IMR-90 (cell line): ENCODE data around the gene FRMD4B. TPM values are rescaled to one million over a fixed set of nuclear protein-coding genes. Genes with fewer than 3 reads are reported as not detected.

ENCODE experiments used
- ATAC-seq: fragments of 200-7000 bp; cut with Tn5 transposase; 2 replicates; pipeline ENCODE4 v1.9.1; 2020; ENCODE audit warnings: low read depth, mild to moderate bottlenecking, moderate library complexity
- BruUV-seq: library from RNA; stranded (reverse); fragments of 400-500 nt; replicated peaks from 2 replicates; lab custom pipeline; 2021; lab: Mats Ljungman, UMichigan
- CTCF ChIA-PET: fragments of 300-600 bp; formaldehyde crosslinking; extraction: SDS; loops from one replicate; lab custom pipeline; 2021; ENCODE audit warnings: antibody characterized with exemption; lab: Yijun Ruan, JAX
- POLR2A ChIA-PET: fragments of 300-600 bp; sonication (Branson Sonifier 250); formaldehyde crosslinking; loops from one replicate; lab custom pipeline; 2022; ENCODE audit warnings: antibody characterized with exemption; ENCODE audit not compliant: unreplicated experiment; lab: Charles Lee
- DNase-seq: peaks from one replicate; pipeline ENCODE4 v3.0.0; 2013
- H2AFZ ChIP-seq: replicated peaks from 2 replicates; pipeline ENCODE3; 2013; ENCODE audit warnings: low read length, mild to moderate bottlenecking; ENCODE audit not compliant: poor library complexity
- H2AK5ac ChIP-seq: 2 replicates; pipeline ENCODE4 v1.6.1; 2013; ENCODE audit warnings: low read depth, low read length, inconsistent platforms
- H2AK9ac ChIP-seq: replicated peaks from 2 replicates; pipeline ENCODE3; 2013; ENCODE audit warnings: mild to moderate bottlenecking, low read depth, low read length, moderate library complexity; ENCODE audit not compliant: poor library complexity
- H2BK120ac ChIP-seq: 2 replicates; pipeline ENCODE4 v1.6.1; 2013; ENCODE audit warnings: low read depth, low read length, inconsistent platforms
- H2BK15ac ChIP-seq: 3 replicates; pipeline ENCODE4 v1.6.1; 2013; ENCODE audit warnings: low read depth, low read length, inconsistent platforms
- H2BK20ac ChIP-seq: 2 replicates; pipeline ENCODE4 v1.6.1; 2013; ENCODE audit warnings: low read depth, mild to moderate bottlenecking, inconsistent platforms, low read length, moderate library complexity
- H2BK5ac ChIP-seq: 2 replicates; pipeline ENCODE4 v1.6.1; 2013; ENCODE audit warnings: mild to moderate bottlenecking, low read depth, low read length, inconsistent platforms; ENCODE audit not compliant: poor library complexity, severe bottlenecking
- H3K14ac ChIP-seq: replicated peaks from 2 replicates; pipeline ENCODE4 v1.6.1; 2013; ENCODE audit warnings: low read depth, low read length, inconsistent platforms
- H3K18ac ChIP-seq: 2 replicates; pipeline ENCODE4 v1.6.1; 2013; ENCODE audit warnings: low read depth, low read length, control low read depth
- H3K23ac ChIP-seq: 2 replicates; pipeline ENCODE4 v1.6.1; 2013; ENCODE audit warnings: low read depth, low read length, inconsistent platforms
- H3K27ac ChIP-seq: 2 replicates; pipeline ENCODE4 v1.5.1; 2013; ENCODE audit warnings: mild to moderate bottlenecking, control low read depth, low read length; ENCODE audit not compliant: insufficient read depth
- H3K27me3 ChIP-seq: 2 replicates; pipeline ENCODE4 v1.6.1; 2013; ENCODE audit warnings: low read length; ENCODE audit not compliant: control insufficient read depth, insufficient read depth
- H3K36me3 ChIP-seq: 2 replicates; pipeline ENCODE4 v1.6.1; 2013; ENCODE audit warnings: low read length, mixed read lengths; ENCODE audit not compliant: control insufficient read depth, insufficient read depth
- H3K4ac ChIP-seq: 2 replicates; pipeline ENCODE4 v1.6.1; 2013; ENCODE audit warnings: low read depth, low read length, inconsistent platforms
- H3K4me1 ChIP-seq: 2 replicates; pipeline ENCODE4 v1.6.1; 2013; ENCODE audit warnings: low read length, mixed read lengths; ENCODE audit not compliant: control insufficient read depth, insufficient read depth
- H3K4me2 ChIP-seq: 2 replicates; pipeline ENCODE4 v1.6.1; 2013; ENCODE audit warnings: low read depth, mild to moderate bottlenecking, control low read depth, low read length, moderate library complexity
- H3K4me3 ChIP-seq: 2 replicates; pipeline ENCODE4 v1.5.1; 2013; ENCODE audit warnings: low read depth, mild to moderate bottlenecking, control low read depth, low read length, moderate library complexity; ENCODE audit not compliant: insufficient read depth
- H3K56ac ChIP-seq: 2 replicates; pipeline ENCODE4 v1.6.1; 2013; ENCODE audit warnings: low read length, inconsistent platforms; ENCODE audit not compliant: insufficient read depth; ENCODE audit errors: extremely low read depth
- H3K79me1 ChIP-seq, 2 experiments: 2 replicates each; pipeline ENCODE4 v1.6.1; 2013; ENCODE audit warnings: low read length in 2 of 2, inconsistent platforms in 1 of 2, low read depth in 1 of 2
- H3K9ac ChIP-seq: 2 replicates; pipeline ENCODE4 v1.6.1; 2013; ENCODE audit warnings: low read depth, low read length, control low read depth
- H3K9me1 ChIP-seq: 2 replicates; pipeline ENCODE4 v1.6.1; 2013; ENCODE audit warnings: low read length, inconsistent platforms; ENCODE audit not compliant: insufficient read depth
- H3K9me3 ChIP-seq: 2 replicates; pipeline ENCODE4 v1.6.1; 2013; ENCODE audit warnings: low read length; ENCODE audit not compliant: control insufficient read depth, insufficient read depth
- H4K20me1 ChIP-seq: 2 replicates; pipeline ENCODE4 v1.6.1; 2013; ENCODE audit warnings: low read length, inconsistent platforms; ENCODE audit not compliant: insufficient read depth
- H4K5ac ChIP-seq: 2 replicates; pipeline ENCODE4 v1.6.1; 2013; ENCODE audit warnings: mild to moderate bottlenecking, low read depth, low read length, control low read depth
- H4K8ac ChIP-seq, 2 experiments: 2 replicates each; pipeline ENCODE4 v1.6.1; 2013; ENCODE audit warnings: low read depth in 2 of 2, low read length in 2 of 2, control low read depth in 1 of 2, inconsistent platforms in 1 of 2
- H4K91ac ChIP-seq: 2 replicates; pipeline ENCODE4 v1.6.1; 2013; ENCODE audit warnings: low read depth, low read length, inconsistent platforms; ENCODE audit not compliant: insufficient read depth
- CHD1 ChIP-seq: IDR thresholded peaks from 2 replicates; pipeline ENCODE4 v1.6.1; 2012; ENCODE audit warnings: low read depth, low read length, improper control_type of control experiment
- FOS ChIP-seq: fragments of 150-350 bp; IDR thresholded peaks from 2 replicates; pipeline ENCODE4 v1.6.1; 2016; ENCODE audit warnings: low read depth, low read length
- MAFK ChIP-seq: IDR thresholded peaks from 2 replicates; pipeline ENCODE4 v1.6.1; 2012; ENCODE audit warnings: low read depth, low read length, improper control_type of control experiment
- MAZ ChIP-seq: IDR thresholded peaks from 2 replicates; pipeline ENCODE4 v1.6.1; 2012; ENCODE audit warnings: low read depth, mild to moderate bottlenecking, low read length, improper control_type of control experiment, moderate library complexity, borderline replicate concordance
- MXI1 ChIP-seq: IDR thresholded peaks from 2 replicates; pipeline ENCODE4 v1.6.1; 2012; ENCODE audit warnings: low read depth, mild to moderate bottlenecking, low read length, moderate library complexity, borderline replicate concordance
- NFE2L2 ChIP-seq: fragments of 150-350 bp; IDR thresholded peaks from 2 replicates; pipeline ENCODE4 v1.6.1; 2016; ENCODE audit warnings: low read depth, mild to moderate bottlenecking, low read length
- POLR2A ChIP-seq: IDR thresholded peaks from 2 replicates; pipeline ENCODE4 v1.6.1; 2012; ENCODE audit warnings: mild to moderate bottlenecking, low read depth, low read length
- RAD21 ChIP-seq: IDR thresholded peaks from 2 replicates; pipeline ENCODE4 v1.6.1; 2012; ENCODE audit warnings: low read length, improper control_type of control experiment
- RCOR1 ChIP-seq: IDR thresholded peaks from 2 replicates; pipeline ENCODE4 v1.6.1; 2012; ENCODE audit warnings: mild to moderate bottlenecking, low read length, improper control_type of control experiment; ENCODE audit not compliant: insufficient replicate concordance
- RFX5 ChIP-seq: IDR thresholded peaks from 2 replicates; pipeline ENCODE4 v1.8.0; 2012; ENCODE audit warnings: low read depth, mild to moderate bottlenecking, low read length, moderate library complexity
- SMC3 ChIP-seq: fragments of 150-350 bp; IDR thresholded peaks from 2 replicates; pipeline ENCODE4 v1.6.1; 2016; ENCODE audit warnings: low read depth, mild to moderate bottlenecking, antibody characterized with exemption, low read length, moderate library complexity
- USF2 ChIP-seq: fragments of 150-350 bp; IDR thresholded peaks from 2 replicates; pipeline ENCODE4 v1.6.1; 2017; ENCODE audit warnings: mild to moderate bottlenecking, antibody characterized with exemption, low read length, low read depth
- WGBS, 2 experiments: methylation state at CpG; one replicate each; pipeline versions ENCODE4 v1.1.5 to v1.1.7; 2013; ENCODE audit warnings: missing lambda C conversion rate in 2 of 2; ENCODE audit not compliant: insufficient read length in 1 of 2; ENCODE audit errors: extremely low coverage in 2 of 2; 5-methylcytosine and 5-hydroxymethylcytosine counted together
- dilution Hi-C: fragments of 300-500 bp; cut with HindIII; formaldehyde crosslinking; loops from one replicate; pipeline ENCODE4 v1.14.3; 2018; ENCODE audit warnings: low sequenced_read_pairs; ENCODE audit not compliant: unreplicated experiment
- in situ Hi-C: fragments of 300-500 bp; cut with MboI; formaldehyde crosslinking; loops from 3 replicates; pipeline ENCODE4 v1.14.3; 2019; ENCODE audit warnings: low sequenced_read_pairs, inconsistent platforms, mixed read lengths
- intact Hi-C: fragments of 100-400 bp; cut with micrococcal nuclease; formaldehyde crosslinking; loops from 2 replicates; pipeline ENCODE4 v1.10.0; 2022
- polyA plus RNA-seq, 3 experiments: library from polyadenylated mRNA; depleted of rRNA; stranded (reverse); fragments of >200 nt; gene quantifications; 2 replicates each; pipeline ENCODE4 v1.2.3, GENCODE V29; 2012; ENCODE audit warnings: low replicate concordance in 1 of 3
- total RNA-seq: library from RNA; depleted of rRNA; stranded (reverse); fragments of >200 nt; gene quantifications from 2 replicates; pipeline ENCODE4 v1.2.3, GENCODE V29; 2012

Gene FRMD4B
- total and polyA plus RNA-seq, 2 of the 4 experiments (the other 2 are of a cell fraction), result 0.14 to 0.36 TPM

- TF ChIP-seq CHD1 (no peak), MAZ (no peak), RAD21 (no peak), NFE2L2 (no peak), MAFK (no peak), FOS (no peak), POLR2A (no peak), USF2 (no peak), RCOR1 (no peak), RFX5 (no peak), MXI1 (no peak), SMC3 (no peak)
- H2AK9ac ChIP-seq, result no peak overlapping the region
- no peaks in the 10 kb centered on the region for H3K9me3 ChIP-seq
- intact Hi-C loops (no loop called here), dilution Hi-C loops (no loop called here), in situ Hi-C loops (no loop called here)
- H3K79me1 ChIP-seq, result no peaks in the 10 kb centered on the region
- H4K20me1 ChIP-seq, result no peaks in the 10 kb centered on the region
- no peak overlapping the region for H2BK20ac ChIP-seq
- no TSS peak for BruUV-seq
- no peak overlapping the region for H3K4ac ChIP-seq
- H3K27ac ChIP-seq, result no peak overlapping the region
- peaks cover under 1% of the 10 kb centered on the region for H3K27me3 ChIP-seq
- no peak overlapping the region for H2BK120ac ChIP-seq
- POLR2A ChIA-PET, result no interaction called here
- H2BK5ac ChIP-seq, result no peak overlapping the region
- H3K56ac ChIP-seq, result no peak overlapping the region
- no peak overlapping the region for H3K18ac ChIP-seq
- no peak overlapping the region for H2BK15ac ChIP-seq
- no peaks in the 10 kb centered on the region for H3K36me3 ChIP-seq
- H3K9ac ChIP-seq, result no peak overlapping the region
- no peak overlapping the region for H4K8ac ChIP-seq
- no peak overlapping the region for H2AK5ac ChIP-seq
- H4K5ac ChIP-seq, result no peak overlapping the region
- H3K4me2 ChIP-seq, result no peak overlapping the region
- ATAC-seq (no peak), DNase-seq (no peak)
- no peak overlapping the region for H3K14ac ChIP-seq
- H4K91ac ChIP-seq, result no peak overlapping the region
- no peak overlapping the region for H3K23ac ChIP-seq
- H3K4me1 ChIP-seq, result no peaks in the 10 kb centered on the region
- no peaks in the 10 kb centered on the region for H3K9me1 ChIP-seq
- H2AFZ ChIP-seq, result no peak overlapping the region
- no peak overlapping the region for H3K4me3 ChIP-seq
- no CpG with 5 or more reads among the region's 7 CpGs for WGBS, 2 experiments
- CTCF ChIA-PET, result no interaction called here
These were observed 166.7 kb downstream of the FRMD4B start for GRCh38 chr3:69219101-69219708.
